RPMI7951 (cell line): Measurements from ENCODE around the gene CCDC78. TPM values are rescaled to one million over a fixed set of nuclear protein-coding genes. Genes with fewer than 3 reads are reported as not detected.
"Not testable (repeated sequence)": the region's sequence is repeated elsewhere in the genome, so short reads cannot be mapped to it uniquely, and the experiment has no call there.

ENCODE experiments used
- DNase-seq: peaks from one replicate; pipeline ENCODE4 v3.0.0-alpha.2; 2012; ENCODE audit warnings: low read depth
- total RNA-seq: library from RNA; depleted of rRNA; stranded (reverse); fragments of >200 nt; shearing (Covaris generic); gene quantifications from 2 replicates; pipeline ENCODE4 v1.2.3, GENCODE V29; 2014

CCDC78 gene
- total RNA-seq, 1 experiment from 2014 or later, result 0.12 TPM

DNA sequence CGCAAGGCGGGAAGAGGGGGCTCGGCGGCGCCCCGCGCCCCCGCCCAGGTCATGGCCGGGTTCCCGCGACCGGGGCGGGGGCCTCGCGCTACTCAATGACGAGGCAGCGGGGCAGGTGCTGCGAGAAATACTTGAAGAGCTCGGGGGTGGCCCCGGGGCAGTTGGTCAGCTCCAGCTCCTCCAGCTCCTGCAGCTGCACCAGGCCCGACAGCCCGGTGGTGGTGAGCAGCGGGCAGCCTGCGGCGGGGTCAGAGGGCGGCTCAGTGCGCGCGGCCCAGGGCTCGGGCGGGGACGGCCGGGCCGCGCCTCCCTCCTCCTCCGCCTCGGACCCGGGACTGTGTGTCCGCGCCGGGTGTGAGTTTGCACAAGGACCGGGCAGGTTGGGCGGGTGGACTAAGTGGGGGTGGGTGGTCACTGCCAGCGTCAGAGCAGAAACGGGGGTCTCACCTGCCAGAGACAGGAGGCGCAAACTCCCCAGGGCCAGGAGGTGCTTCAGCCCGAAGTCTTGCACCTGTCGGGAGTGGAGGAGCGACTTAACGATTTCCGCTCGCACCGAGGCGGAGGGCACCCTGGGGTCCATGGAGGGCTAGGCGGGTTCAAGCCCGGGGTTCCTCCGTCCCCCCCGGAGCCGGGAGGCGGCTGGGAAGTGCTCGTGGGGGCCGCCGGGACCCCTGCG is 31.9 kb downstream of the CCDC78 start:
- no peak for DNase-seq

DNA sequence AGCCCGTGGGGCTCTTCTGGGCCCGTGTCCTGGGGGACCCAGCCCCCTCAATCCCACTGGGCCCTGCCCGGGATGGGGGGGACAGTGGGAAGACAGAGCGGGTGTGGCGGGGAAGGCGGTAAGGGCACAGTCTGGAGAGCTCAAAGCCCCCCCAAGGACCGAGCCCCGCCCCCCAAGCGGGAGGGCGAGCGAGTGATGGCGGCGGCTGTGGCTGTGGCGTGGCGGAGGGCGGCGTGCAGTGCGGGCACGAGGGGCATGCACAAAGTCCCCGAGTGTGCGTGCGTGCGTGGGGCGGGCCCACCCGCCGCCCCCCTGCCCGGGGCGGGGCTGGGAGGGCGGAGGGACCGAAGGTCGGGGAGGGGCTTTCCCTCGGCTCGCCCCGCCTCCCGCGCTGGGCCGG is 32.5 kb downstream of the CCDC78 start:
- no peak for DNase-seq

DNA sequence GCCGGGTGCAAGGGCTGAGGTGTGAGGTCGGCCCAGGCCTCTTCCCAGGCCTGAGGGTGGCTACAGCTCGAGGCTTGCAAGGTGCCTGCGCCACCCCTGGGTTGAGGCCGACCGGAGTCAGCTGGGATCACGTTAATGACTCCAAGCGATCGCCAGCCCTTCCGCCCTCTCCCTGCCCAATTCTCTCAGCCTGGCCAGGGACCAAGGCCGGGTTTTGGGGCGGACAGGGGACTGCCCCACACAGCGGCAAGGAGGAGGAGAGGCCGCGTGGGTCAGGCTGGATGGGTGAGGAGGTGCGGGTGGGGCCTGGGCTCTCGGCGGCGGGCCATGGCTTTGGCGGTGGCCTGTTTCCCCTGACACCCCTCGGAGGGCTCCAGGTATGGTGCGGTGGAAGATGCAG is 32.9 kb downstream of the CCDC78 start:
- DNase-seq, result no peak

DNA sequence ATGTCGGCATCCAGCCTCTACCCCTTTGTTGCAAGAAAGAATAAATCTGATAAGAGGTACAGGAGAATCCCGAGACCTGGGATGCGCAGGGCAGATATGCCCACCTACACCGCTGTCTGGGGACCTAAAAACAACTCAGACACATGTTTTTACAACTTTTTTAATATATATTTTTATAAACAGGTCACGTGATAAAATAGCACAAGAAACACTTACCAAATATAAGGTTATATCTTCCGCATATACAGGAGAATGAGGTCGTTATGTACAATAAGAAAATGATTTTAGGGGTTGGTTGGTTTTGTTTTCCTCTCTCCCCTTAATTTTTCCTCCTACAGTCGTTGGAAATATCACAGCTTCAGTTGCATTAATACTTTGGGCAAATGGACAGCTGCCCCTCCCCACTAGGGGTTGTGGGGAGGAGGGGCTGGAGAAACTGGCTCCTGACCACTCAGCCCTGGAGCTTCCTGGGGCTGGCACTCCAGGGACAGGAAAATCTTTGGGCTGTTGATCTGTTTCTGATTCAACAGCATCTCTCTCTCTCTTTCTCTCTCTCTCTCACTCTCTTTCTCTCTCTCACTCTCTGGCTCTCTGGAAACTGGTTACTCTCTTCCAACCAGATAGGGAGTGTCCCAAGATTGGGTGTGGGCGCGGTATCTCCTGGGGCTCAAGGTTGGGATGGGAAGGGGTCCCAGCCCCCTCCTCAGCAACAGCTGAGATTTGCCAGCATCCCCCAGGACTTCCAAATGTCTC is 33.7 kb downstream of the CCDC78 start:
- no peak for DNase-seq

DNA sequence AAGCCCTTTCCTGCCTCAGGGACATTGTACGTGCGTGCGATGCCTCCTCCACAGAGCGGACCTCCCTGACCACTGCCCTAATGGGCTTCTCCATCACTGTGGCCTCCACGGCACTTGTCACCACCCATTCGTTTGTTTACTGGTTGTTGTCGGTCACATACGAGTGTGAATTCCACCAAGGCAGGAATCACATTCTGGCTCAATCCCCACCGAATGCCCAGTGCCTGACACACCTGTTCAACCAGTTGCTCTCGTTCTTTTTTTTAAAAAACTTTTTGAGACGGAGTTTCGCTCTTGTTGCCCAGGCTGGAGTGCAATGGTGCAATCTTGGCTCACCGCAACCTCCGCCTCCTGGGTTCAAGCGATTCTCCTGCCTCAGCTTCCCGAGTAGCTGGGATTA is 35.0 kb downstream of the CCDC78 start:
- DNase-seq, result not testable (repeated sequence)

DNA sequence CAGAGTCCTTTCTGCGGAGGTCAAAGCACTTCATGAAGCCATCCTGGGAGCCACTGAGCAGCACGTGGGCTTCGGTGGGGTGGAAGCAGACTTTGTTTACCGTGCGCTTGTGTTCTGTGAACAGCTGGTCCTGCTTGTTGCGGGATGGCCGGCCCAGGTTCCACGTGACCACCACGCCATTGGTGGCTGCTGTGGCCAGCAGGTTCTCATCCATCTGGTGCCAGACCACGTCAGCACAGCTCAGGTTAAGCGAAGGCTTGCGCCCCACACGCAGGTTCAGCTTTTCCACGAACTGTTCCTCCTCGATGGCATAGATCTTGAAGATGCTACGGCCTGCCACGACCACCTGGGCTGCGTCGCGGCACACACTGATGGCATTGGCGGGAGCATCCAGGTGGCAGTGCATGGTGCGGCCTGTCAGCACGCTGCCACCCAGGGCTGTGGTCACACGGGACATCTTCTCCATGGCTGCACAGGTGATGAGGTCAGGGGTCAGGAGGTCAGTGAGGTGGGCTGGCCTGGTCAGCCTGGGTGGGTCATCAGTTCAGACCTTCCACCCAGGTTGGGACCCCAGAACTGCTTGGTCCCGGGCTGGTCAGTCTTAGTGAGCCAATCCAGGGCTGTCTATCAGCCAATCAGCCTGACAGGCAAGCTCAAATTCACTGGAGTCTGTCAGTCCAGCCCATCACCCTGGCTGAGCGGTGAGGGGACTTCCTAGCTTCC is 36.9 kb downstream of the CCDC78 start:
- DNase-seq, result no peak

DNA sequence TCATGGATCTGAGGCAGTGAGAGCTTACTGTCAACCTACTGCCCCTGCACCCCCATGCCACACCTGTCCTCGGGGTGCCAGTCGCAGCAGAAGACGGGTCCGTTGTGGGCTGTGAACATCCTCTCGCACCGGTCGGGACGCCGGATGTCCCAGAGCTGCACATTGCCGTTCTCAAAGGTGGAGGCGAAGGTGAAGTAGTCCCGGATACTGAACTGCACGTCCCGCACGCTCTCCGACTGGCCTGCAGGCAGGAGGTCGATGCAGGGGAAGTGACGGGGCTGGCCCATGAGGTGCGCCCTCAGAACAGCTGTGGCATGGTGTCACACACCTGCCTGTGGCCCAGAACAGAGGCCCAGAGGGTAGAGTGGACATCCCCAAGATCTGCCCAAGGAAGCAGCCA is 38.7 kb downstream of the CCDC78 start:
- DNase-seq, result no peak

DNA sequence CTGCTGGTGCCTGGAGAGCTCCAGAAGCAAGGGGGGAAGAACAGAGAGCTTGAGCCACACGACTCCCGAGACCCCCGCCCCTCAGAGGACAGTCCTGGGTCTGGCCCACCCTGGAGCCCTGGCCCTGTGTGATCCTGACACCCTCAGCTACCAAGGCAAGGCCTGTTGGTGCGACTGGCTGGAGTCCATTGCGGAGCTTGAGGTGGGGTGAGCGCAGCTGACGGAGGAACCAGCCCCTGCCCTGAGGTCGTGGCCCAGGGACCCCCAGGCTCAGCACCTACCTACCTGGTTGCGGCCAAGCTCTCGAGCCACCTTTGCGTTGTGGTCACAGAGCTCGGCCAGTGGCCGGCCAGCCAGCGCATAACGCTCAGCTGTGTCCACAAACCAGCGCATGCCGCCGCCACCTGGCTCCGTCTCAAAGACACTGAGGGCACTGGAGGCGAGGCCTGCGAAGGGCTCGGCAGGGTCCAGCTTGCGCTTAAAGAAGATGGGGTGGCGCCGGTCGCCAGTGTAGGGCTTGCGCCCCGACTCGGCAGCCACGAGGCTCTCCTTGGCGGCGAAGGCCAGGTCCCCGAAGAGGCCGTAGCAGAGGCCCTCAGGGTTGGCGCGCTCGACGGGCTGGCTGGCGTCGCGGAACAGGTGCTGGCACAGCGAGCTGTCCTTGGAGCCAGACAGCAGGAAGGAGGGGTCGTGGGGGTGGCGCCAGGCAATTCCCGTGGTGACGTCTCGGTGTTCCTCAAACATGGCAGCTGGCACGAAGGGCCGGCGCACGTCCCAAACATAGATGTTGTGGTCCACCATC is 39.6 kb downstream of the CCDC78 start:
- no peak for DNase-seq

DNA sequence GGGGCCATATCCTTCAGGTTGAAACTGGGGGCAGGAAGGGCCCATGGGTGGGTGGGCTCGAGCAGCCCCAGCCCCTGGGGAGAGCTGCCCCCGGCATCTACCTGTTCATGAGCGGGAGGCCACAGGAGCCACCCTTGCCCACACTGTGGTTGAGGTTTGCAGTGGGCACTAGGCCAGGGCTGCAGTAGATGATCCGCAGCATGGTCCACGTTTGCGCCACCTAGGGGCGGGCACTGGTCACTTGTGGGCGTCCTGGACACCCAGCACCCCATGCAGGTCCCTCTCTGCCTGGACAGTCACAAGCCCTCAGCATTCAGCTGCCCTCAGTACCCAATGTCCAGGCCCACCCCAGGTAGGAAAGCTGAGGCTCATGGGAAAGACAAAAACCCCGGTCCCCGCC is 40.3 kb downstream of the CCDC78 start:
- no peak for DNase-seq

DNA sequence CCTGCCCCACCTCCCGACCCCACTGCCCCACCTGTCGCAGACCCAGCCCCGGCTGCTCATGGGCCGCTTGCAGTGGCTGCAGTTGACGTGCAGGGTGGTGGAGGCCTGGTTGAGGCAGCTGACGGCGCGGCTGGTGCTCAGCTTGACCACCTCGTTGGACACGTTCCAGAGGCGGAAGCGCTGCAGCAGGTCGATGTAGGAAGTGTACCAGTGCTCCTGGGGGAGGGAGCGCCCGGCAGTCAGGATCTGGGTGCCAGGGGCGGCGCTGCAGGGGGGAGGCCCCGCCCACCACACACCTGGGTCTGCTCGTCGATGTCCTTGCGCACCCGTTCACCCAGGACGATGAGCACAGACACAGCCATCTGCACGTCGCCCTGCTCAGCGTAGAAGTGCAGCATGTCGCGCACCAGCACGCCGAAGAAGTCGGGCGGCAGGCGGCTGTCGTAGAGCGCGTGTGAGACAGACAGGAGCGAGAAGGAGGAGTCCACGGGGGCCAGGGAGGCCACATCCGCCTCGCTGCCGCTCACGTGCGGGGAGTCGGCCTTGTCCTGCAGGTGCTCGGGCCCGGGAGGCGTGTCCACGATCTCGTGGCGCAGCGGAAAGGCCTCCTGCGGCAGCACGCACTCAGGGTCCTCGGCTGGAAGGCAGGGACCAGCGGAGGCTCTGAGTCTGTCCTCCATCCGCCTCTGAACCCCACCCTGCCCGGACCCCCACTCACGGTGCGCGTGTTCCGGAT is 41.1 kb downstream of the CCDC78 start:
- no peak for DNase-seq

DNA sequence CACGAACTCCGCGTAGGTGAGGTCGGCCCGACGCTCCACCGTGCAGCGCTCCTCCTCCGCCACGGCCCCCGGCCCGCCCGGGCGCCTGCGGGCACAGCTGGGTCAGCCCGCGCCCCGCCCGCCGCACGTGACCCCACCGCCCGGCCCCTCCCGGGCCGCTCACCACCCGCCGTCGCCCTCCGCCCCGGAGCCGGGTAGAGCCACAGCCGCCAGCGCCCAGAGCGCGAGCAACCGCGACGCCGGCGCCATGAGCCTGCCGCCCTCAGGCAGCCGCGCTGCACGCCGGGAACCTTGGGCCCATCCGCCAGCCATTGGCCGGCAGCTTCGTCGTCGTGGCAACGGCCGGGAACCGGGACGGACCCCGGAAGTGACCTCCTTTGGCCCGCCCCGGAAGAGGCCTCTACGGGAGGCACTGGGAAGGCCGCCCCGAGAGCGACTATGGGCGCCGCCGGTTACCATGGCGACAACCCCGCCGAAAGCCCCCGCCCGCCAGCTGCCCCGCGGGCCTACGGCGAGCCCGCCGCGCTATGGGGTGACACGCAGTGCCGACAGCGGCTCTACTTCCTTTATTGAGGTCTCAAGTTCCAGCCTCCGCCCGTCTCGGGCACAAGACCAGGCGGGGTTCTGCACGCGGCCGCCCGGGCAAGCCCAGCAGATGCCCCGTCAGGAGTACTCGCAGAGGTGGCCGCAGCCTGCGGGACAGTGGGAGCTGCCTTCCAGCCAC is 42.0 kb downstream of the CCDC78 start, which contains the start of gene JMJD8:
Gene JMJD8 (minus strand): TSS at position 264 of the 724 bp plus-strand sequence. CDS start 15 bp downstream, at position 249.
- peak; percentile 93 for DNase-seq

DNA sequence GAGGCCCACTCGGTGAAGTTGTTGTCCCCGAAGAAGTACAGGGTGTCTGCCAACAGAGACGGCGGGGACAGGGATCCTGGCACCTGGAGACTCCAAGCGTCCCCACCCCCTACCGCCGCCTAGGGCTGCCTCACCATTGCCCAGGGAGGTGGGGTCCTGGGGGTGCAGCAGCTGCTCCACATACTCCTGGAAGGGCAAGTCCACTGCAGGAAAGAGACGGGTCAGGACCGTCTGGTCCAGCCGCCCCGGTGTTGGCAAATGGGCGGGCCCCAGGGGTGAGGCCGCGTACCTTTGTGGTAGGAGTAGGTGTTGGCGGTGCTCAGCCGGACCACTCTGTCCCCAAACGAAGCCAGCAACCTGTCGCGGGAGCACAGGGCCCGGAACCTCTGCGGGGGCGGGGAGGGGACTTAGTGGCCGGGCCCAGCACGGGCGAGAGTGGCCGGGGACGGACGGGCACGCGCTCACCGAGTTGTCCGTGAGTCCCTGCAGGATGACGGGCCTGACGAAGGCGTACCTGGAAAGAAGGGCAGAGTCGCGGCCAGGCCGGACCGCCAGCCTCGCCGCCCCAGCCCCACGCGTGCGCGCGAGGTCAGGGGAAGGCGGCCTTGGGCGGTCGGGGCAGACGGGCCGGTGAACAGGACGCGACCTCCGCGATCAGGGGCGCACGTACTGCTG is 42.7 kb downstream of the CCDC78 start:
- no peak for DNase-seq

DNA sequence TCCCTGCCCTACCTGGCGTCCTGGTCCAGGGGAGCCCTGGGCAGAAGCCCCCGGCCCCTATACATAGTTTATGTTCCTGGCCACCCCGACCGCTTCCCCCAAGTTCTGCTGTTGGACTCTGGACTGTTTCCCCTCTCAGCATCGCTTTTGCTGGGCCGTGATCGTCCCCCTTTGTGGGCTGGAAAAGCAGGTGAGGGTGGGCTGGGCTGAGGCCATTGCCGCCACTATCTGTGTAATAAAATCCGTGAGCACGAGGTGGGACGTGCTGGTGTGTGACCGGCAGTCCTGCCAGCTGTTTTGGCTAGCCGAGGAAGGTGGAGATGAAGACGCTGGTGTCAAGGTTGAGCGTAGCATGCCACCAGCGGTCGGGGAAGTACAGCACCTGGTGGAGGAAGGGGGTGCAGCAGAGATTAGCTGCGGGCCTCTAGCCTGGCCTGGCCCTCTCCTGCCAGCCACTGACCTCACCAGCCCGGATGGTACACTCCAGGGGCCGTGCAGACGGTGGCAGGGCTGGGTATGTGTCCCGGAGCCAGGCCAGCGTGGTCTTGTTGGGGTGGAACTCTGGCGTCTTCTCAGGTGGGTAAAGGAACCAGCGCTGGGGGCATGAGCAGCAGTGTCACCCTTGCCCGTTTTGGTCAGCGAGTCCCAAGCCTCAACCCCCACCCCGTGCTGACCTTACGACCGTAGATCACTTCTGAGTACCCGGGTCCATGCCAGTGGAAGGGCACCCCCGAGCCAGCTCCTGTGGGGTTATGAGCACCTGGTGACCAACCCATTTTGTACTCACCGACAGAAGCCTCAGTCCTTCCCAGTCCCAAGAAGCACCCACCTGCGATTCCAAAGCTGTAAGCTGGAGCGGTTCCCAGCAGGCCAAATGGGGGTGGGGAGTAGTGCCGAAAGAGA is 43.5 kb downstream of the CCDC78 start:
- DNase-seq, result no peak

DNA sequence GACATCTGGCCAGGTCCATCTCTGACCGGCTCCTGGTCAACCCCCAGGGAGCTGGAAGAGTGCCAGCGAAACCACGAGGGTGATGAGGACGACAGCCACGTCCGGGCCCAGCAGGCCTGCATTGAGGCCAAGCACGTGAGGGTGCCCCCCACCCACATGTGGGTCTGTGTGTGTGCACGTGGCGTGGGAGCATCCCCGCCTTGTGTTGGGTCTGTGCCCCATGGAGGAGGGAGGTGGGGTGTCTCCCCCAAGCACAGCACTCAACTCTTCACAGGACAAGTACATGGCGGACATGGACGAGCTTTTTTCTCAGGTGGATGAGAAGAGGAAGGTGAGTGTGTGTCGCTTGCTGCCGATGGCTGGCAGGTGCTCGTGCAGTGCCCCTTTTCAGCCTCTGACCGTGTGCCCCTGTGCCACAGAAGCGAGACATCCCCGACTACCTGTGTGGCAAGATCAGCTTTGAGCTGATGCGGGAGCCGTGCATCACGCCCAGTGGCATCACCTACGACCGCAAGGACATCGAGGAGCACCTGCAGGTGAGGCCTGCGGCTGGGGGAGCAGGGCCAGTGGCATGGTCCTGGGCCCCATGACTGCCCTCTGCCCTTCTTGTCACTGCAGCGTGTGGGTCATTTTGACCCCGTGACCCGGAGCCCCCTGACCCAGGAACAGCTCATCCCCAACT is 44.4 kb downstream of the CCDC78 start:
- DNase-seq, result peak; percentile 70

DNA sequence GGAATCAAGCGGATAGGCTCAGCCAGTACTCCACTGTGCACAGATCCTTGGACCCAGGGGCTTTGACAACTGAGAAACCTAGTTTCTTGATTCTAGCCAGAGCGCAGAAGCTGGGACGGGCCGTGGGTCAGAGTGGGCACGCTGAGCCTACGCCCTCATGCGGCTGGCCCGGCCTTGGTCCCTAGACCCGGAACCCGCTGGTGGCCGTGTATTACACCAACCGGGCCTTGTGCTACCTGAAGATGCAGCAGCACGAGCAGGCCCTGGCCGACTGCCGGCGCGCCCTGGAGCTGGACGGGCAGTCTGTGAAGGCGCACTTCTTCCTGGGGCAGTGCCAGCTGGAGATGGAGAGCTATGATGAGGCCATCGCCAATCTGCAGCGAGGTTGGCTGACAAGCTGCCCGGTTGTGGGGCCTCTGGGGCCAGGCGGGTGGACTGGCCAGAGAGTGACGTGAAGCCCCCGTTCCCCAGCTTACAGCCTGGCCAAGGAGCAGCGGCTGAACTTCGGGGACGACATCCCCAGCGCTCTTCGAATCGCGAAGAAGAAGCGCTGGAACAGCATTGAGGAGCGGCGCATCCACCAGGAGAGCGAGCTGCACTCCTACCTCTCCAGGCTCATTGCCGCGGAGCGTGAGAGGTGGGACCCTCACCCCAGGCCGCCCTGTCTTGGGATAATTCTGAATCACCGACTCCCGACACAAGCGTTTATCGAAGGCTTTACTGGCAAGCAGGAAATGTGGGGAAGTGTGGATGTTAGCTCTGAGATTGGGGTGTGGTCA is 45.1 kb downstream of the CCDC78 start:
- DNase-seq, result peak; percentile 54

DNA sequence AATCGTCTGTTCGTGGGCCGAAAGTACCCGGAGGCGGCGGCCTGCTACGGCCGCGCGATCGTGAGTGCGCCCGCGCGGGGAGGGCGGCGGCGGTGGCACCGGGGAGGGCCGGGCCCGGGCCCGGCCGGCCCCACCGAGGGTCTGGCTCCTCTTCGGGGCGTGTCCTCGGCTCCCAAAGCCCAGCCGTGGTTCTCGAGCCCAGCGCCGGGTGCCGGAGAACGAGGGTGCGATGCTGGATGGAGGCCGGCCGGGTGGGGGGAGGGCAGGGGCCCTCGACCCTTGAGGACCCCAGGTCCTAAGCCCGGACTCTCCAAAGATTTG is 45.7 kb downstream of the CCDC78 start:
- DNase-seq, result no peak

DNA sequence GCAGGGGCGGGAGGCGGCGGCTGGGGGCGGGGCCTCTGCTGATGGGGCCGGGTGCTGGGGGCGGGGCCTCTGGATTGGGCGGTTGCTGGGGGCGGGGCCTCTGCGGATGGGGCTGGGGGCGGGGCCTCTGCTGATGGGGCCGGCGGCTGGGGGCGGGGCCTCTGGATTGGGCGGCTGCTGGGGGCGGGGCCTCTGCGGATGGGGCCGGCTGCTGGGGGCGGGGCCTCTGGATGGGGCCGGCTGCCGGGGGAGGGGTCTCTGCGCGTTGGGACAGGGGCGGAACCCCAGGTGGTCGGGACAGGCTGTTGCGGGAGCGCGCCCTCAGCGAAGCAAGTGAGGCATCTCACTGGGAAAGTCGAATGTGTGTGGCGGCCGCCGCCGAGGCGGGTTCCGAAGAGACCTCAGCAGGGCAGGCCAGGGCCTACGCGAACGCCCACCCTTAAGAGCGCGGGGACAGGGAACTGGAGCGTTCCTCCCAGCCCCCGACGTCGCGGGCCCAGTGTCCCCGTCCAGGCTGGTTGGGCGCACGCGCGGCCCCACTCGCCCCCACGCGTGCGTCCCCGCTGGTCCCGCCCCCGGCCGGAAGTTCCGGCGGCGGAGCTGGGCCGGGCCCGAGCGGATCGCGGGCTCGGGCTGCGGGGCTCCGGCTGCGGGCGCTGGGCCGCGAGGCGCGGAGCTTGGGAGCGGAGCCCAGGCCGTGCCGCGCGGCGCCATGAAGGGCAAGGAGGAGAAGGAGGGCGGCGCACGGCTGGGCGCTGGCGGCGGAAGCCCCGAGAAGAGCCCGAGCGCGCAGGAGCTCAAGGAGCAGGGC is 46.2 kb downstream of the CCDC78 start, which contains the start of gene STUB1:
Gene STUB1 (plus strand): TSS at position 597 of the 811 bp plus-strand sequence. CDS start 116 bp downstream, at position 713.
- DNase-seq, result peak; percentile 81
